Glomerular endothelial cell (primary cell): ENCODE measurements around the gene GRM3. TPM values are rescaled to one million over a fixed set of nuclear protein-coding genes. Genes with fewer than 3 reads are reported as not detected.
"Not testable (repeated sequence)": the region's sequence is repeated elsewhere in the genome, so short reads cannot be mapped to it uniquely, and the experiment has no call there.

Experiments
- DNase-seq: peaks from one replicate; pipeline ENCODE4 v3.0.0-alpha.2; 2011; ENCODE audit warnings: low read depth, low spot score; ENCODE audit errors: extremely low read depth
- total RNA-seq: library from RNA; depleted of rRNA; stranded (reverse); fragments of >200 nt; gene quantifications from 2 replicates; pipeline ENCODE4 v1.2.3, GENCODE V29; 2015

GRM3 gene
- not detected in 2 replicates for total RNA-seq

DNA sequence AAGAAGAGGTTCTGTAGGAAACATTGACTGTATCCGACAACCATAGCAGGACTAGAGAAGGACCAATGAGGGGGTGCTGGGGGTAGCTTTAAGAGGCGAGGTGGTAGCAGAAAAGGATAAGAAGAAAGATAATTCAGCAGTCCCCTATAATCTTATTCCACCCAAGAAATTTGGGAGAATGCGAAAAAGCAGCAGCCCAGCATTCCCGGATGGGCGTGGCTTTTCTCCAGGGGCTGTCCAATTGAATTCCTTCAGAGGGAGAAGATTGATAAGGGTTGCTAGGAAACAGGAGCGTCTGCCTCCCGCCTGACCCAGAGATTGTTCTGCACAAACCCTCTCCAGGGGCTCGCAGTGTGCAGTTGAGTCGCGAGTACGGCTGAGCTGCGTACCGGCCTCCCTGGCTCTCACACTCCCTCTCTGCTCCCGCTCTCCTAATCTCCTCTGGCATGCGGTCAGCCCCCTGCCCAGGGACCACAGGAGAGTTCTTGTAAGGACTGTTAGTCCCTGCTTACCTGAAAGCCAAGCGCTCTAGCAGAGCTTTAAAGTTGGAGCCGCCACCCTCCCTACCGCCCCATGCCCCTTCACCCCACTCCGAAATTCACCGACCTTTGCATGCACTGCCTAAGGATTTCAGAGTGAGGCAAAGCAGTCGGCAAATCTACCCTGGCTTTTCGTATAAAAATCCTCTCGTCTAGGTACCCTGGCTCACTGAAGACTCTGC is at the start of gene GRM3:
Gene GRM3, plus strand, starts transcription at position 349 of the 721 bp plus-strand sequence. CDS start 121,237 bp downstream, outside the sequence.
- no peak for DNase-seq

DNA sequence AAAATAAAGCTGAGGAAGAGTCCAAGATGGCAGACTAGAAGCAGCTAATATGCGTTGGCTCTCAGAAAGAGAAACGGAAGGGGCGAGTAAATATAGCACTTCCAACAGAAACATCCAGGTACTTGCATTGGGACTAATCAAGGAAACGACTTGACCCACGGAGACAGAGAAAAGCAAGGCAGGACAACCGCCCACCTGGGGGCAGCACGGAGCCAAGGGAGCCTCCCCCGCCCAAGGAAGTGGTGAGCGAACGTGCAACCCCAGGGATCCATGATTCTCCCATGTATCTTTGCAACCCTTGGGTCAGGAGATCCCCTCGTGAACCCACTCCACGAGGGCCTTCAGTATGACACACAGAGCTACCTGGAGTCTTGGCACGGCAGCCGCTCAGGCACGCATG is 45.4 kb upstream of the GRM3 start:
- no peak for DNase-seq

DNA sequence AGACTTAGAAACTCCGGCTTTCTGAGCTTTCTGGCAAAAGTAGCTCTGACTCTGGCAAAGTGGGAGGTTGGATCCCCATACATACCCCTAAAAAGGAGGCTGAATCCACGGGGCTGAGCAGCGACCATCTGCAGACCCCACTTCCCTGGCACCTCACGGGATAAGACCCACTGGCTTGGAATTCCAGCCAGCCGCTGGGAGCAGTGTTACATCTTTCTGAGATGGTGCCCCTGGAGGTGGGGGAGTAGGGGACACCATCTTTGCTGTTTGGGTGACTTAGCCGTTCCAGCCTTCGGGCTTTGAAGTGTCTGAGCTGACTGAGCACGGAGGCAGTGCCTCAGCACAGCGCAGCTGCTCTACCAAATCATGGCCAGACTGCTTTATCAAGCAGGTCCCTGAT is 45.0 kb upstream of the GRM3 start:
- no peak for DNase-seq

- no peak for DNase-seq
These were observed 43.0 kb upstream of the GRM3 start for GRCh38 chr7:86600506-86601290.

DNA sequence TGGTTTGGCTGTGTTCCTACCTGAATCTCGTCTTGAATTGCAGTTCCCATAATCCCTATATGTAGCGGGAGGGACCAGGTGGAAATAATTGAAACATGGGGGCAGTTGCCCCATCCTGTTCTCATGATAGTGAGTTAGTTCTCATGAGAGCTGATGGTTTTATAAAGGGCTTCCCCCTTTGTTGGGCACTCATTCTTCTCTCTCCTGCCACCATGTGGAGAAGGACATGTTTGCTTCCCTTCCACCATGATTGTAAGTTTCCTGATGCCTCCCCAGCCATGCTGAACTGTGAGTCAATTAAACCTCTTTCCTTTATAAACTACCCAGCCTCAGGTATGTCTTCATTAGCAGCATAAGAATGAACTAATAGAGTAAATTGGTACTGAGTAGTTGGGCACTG is 28.0 kb upstream of the GRM3 start:
- not testable (repeated sequence) for DNase-seq

DNA sequence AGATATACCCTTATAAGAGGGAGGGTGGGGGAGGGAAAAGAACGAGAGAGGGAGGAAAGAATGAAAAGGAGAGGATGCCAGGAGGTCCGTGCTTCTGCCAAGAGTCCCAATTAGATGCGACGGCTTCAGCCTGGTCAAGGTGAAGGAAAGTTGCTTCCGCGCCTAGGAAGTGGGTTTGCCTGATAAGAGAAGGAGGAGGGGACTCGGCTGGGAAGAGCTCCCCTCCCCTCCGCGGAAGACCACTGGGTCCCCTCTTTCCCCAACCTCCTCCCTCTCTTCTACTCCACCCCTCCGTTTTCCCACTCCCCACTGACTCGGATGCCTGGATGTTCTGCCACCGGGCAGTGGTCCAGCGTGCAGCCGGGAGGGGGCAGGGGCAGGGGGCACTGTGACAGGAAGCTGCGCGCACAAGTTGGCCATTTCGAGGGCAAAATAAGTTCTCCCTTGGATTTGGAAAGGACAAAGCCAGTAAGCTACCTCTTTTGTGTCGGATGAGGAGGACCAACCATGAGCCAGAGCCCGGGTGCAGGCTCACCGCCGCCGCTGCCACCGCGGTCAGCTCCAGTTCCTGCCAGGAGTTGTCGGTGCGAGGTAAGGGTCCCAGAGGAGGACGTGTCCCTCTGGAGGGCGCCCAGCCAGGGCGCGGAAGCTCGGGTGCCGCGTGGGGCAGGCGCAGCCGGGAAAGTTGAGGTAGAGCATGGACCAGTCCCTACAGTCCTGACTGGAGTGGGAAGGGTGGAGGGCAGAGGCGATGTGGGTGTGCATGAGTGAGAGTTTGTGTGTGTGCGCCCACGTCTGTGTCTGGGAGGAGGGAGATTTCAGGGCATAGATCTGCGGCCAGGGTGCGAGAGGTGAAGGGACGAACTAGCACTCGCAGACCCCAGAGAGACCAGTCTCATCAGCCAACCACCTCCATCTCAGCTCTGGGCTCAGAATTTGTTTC is 844 bp downstream of the GRM3 start:
- DNase-seq = no peak

GRCh38 chr7:86645225-86645608 is 1.5 kb downstream of the GRM3 start:
- no peak for DNase-seq

- DNase-seq = no peak
These were observed 2.1 kb downstream of the GRM3 start for GRCh38 chr7:86645676-86646276.

DNA sequence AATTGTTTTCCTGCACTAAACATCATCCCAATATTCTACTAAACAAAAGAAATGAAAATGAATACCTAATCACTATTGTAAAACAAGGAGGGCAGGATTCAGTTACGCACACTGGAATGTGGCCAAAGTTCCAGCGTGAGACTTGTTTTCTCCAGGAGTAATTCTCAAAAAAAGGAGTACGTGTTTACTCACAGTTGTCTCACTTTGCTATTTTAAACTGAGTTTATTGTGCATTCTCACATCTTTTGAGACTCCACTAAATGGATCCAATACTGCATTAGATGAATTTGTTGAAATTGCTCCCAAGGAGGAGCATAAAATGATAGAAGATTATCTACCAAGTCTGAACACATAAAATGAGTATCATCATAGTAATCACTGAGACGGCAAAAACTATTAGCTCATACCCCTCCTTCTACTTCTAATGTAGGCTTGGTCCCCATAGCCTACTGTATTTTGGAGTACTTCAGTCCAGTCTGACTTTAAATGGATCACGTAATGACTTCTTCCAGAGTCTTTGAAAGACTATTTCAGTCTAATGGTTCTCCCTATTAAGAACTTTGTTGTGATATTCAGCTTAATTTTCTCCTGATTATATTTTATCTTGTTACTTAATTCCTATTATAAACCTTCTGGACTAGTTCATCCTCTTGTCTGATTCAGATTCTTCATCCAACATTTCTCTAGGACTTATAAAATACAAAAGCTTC is 3.8 kb downstream of the GRM3 start:
- no peak for DNase-seq

GRCh38 chr7:86648169-86648568 is 4.5 kb downstream of the GRM3 start:
- no peak for DNase-seq

DNA sequence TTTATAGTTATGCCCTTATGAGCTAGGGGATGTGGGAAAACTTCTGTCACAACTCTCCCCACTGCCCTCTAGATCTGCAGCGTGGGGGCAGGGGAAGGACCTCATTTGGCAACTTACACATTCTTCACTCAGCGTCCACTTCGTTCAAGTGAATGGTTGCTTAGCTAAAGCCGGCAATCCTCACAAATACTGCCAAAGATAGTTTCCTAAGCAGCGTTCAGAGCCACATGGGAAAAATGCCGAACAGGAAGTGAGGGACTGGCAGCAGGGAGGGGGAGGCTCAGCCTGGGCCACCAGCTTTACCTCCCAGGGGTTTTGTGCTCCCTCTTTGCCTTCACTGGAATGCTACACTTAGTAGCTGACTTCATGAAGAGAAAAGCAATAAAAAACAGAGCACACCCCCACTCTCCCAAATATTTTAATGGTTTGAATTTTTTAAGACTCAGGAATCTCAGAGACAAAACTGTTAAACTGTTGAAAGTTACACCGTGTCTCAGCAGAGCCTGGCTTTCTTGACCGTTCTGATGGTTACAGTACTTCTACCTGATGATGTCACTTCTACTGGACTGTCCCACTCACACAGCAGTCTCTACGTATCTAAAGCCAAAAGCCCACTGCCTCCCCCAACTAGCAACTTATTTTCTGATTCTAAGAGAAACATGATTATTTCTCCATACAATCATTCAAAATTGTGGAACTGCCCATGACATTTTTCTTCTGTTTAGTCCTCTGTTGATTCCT is 10.4 kb downstream of the GRM3 start:
- DNase-seq = no peak

DNA sequence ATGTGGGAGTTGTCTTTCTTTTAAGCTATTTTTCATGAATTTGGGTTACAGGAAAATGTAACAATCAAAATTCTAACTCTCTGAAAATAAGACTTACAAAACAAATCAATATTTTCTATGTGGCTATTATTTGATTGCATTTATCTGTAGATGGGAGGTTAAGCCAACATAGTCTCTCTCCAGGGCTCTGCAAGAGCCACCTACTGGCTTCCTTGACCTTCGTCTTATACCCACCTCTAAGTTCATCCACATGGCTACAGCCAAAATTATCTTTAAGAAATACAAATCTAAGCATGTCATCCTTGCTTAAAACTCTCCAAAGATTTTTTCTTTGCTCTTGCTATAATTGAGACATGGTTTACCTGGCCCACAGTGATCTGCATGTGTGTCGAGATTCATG is 14.2 kb downstream of the GRM3 start:
- no peak for DNase-seq

GRCh38 chr7:86660950-86661462 is 17.3 kb downstream of the GRM3 start:
- no peak for DNase-seq

- no peak for DNase-seq
These were observed 20.8 kb downstream of the GRM3 start for GRCh38 chr7:86664486-86664885.

DNA sequence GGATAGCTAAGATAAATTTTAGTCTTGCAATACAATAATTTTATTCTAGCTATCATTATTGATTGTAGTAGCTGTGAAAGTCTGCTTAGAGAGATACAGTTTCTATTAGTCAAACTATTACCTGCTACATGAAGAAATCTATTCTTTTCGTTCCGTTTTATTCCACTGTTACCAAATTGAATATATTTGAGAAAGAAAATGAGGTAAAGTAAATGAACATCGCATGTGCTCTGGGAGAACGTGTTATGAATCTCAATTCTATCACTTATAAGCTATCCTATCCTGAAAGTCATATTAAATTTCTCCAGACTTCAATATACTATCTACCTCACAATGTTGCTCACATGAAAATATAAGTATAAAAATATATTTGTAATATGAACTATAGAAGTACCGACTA is 21.3 kb downstream of the GRM3 start:
- no peak for DNase-seq

- no peak for DNase-seq
These were observed 22.0 kb downstream of the GRM3 start for GRCh38 chr7:86665669-86666068.

DNA sequence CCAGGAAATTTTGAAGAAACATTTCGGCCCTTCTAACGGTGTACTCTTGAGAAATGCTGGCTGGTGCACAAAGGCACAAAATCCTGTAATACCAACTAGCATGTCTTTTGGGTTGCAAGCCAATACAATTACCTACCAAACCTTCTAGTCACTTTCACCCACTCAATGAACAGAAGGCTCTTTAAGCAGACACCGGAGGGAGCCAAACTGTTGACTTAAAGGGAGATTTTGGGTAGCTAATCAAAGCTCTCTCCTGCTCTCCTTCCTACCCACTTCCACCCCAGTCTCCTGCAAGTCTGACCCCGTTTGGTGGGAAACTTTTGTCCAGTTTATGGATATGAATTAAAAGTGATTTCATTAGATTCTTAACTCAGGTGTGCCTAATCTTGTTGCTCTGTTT is 24.0 kb downstream of the GRM3 start:
- DNase-seq = no peak

DNA sequence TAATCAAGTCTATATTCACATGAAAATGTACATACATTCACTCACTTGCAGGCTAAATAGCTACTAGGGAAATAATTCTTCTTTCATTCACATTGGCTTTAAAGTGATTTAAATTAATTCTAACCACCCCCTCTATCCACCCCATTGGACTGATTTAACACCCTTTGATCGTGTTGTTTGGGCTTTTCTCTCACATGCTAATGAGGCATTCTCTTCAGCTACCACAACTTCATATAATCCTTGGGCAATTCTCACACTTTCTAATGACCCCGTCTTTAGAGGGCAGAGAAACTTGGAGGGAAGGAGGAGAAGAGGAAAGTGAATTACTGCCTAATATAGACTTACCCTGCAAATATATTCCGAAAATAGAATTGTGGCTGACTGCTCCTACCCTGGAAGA is 24.6 kb downstream of the GRM3 start:
- no peak for DNase-seq

DNA sequence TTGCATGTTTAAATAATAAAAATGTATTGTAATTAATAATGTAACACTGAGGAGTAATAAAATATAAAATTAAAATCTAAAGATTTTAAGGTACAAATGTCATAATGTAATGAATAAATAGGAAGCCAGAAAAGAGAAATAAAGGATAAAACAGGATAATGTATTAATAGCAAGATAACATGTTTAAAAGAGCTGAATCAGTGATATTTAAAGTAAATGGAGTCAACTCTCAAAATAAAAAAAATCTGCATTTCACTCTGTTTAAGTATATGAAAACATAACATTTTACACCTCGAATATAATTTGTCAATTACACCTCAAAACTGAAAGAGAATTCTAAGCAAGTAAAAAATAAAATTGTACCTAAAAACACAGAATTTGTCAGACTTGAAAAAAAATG is 44.1 kb downstream of the GRM3 start:
- no peak for DNase-seq
